A673 (cell line): ENCODE data around the gene REC114.

Experiments used
- CTCF ChIP-seq: fragments of 300-800, 200-600 bp; sonication (generic); conservative IDR thresholded peaks from 2 replicates; pipeline ENCODE4 v1.5.1; 2017; ENCODE audit warnings: low read depth, mild to moderate bottlenecking, antibody characterized with exemption, low read length, moderate library complexity, mixed read lengths
- EZH2 ChIP-seq: fragments of 200-600 bp; sonication (generic); IDR thresholded peaks from 2 replicates; pipeline ENCODE4 v1.6.1; 2017; ENCODE audit warnings: borderline replicate concordance, low read depth, mild to moderate bottlenecking, mixed read lengths, antibody characterized with exemption, low read length; ENCODE audit not compliant: poor library complexity, severe bottlenecking

GRCh38 chr15:73593304-73594074, 150.5 kb downstream of the REC114 start:
- TF ChIP-seq CTCF (no peak), EZH2 (no peak)
